Astrocyte (in vitro differentiated cells and primary cell): ENCODE results near the gene ASXL1. TPM values are rescaled to one million over a fixed set of nuclear protein-coding genes. Genes with fewer than 3 reads are reported as not detected.

ENCODE experiments used
- DNase-seq: peaks from one replicate; pipeline ENCODE4 v3.0.0-alpha.2; 2010; ENCODE audit warnings: low read depth
- FAIRE-seq: peaks from 2 replicates; lab custom pipeline; 2011; peaks lifted over from hg19 to GRCh38; lab: Jason Lieb, UNC
- H2AFZ ChIP-seq: 2 replicates; pipeline ENCODE4 v1.6.0; 2012; ENCODE audit warnings: low read depth, low read length, inconsistent platforms
- H3K27ac ChIP-seq: 2 replicates; pipeline ENCODE4 v1.5.1; 2011; ENCODE audit warnings: low read depth, low read length, inconsistent platforms
- H3K27me3 ChIP-seq: 2 replicates; pipeline ENCODE4 v1.6.0; 2011; ENCODE audit warnings: low read length, inconsistent platforms; ENCODE audit not compliant: insufficient read depth
- H3K36me3 ChIP-seq: 2 replicates; pipeline ENCODE4 v1.5.1; 2011; ENCODE audit warnings: low read length, inconsistent platforms; ENCODE audit not compliant: insufficient read depth
- H3K4me1 ChIP-seq: 2 replicates; pipeline ENCODE4 v1.5.1; 2011; ENCODE audit warnings: low read length, inconsistent platforms; ENCODE audit not compliant: insufficient read depth
- H3K4me2 ChIP-seq: 2 replicates; pipeline ENCODE4 v1.6.0; 2012; ENCODE audit warnings: low read length, inconsistent platforms
- H3K4me3 ChIP-seq: 2 replicates; pipeline ENCODE4 v1.5.1; 2011; ENCODE audit warnings: low read depth, mild to moderate bottlenecking, low read length, inconsistent platforms; ENCODE audit not compliant: insufficient read depth
- H3K79me2 ChIP-seq: 2 replicates; pipeline ENCODE4 v1.6.0; 2012; ENCODE audit warnings: mild to moderate bottlenecking, low read length, inconsistent platforms; ENCODE audit not compliant: insufficient read depth
- H3K9ac ChIP-seq: 2 replicates; pipeline ENCODE4 v1.6.0; 2012; ENCODE audit warnings: mild to moderate bottlenecking, low read length, inconsistent platforms
- H3K9me3 ChIP-seq: 2 replicates; pipeline ENCODE4 v1.5.1; 2012; ENCODE audit warnings: low read depth, mild to moderate bottlenecking, low read length, inconsistent platforms; ENCODE audit not compliant: insufficient read depth
- H4K20me1 ChIP-seq: 2 replicates; pipeline ENCODE4 v1.6.0; 2012; ENCODE audit warnings: low read length, inconsistent platforms; ENCODE audit not compliant: insufficient read depth
- H3K27ac Mint-ChIP-seq: one replicate; pipeline ENCODE4 v1.8.0; 2021; ENCODE audit warnings: mild to moderate bottlenecking, mixed read lengths; ENCODE audit not compliant: unreplicated experiment
- H3K27me3 Mint-ChIP-seq: one replicate; pipeline ENCODE4 v1.8.0; 2021; ENCODE audit warnings: low read depth, mixed read lengths; ENCODE audit not compliant: unreplicated experiment
- H3K36me3 Mint-ChIP-seq: one replicate; pipeline ENCODE4 v1.8.0; 2021; ENCODE audit warnings: low read depth, mixed read lengths; ENCODE audit not compliant: unreplicated experiment
- H3K4me1 Mint-ChIP-seq: one replicate; pipeline ENCODE4 v1.8.0; 2021; ENCODE audit warnings: low read depth, mixed read lengths; ENCODE audit not compliant: unreplicated experiment
- H3K4me3 Mint-ChIP-seq: one replicate; pipeline ENCODE4 v1.8.0; 2021; ENCODE audit warnings: mild to moderate bottlenecking, moderate library complexity, mixed read lengths; ENCODE audit not compliant: unreplicated experiment
- H3K9me3 Mint-ChIP-seq: one replicate; pipeline ENCODE4 v1.8.0; 2021; ENCODE audit warnings: mild to moderate bottlenecking, mixed read lengths; ENCODE audit not compliant: unreplicated experiment
- EZH2 ChIP-seq: IDR thresholded peaks from 2 replicates; pipeline ENCODE4 v1.6.1; 2012; ENCODE audit warnings: mild to moderate bottlenecking, low read length, inconsistent platforms; ENCODE audit not compliant: insufficient read depth
- total RNA-seq: library from RNA; stranded (reverse); gene quantifications from 2 replicates; pipeline ENCODE4 v1.2.1, GENCODE V29; 2021
- TF ChIP-seq, protein P1 (sequence below): IDR thresholded peaks from 2 replicates; pipeline ENCODE4 v1.5.1; 2011; ENCODE audit warnings: low read depth, mild to moderate bottlenecking, inconsistent platforms, low read length, moderate library complexity; ENCODE audit not compliant: insufficient read depth

Gene ASXL1
- total RNA-seq, 1 donor from 2014 or later = 62.4 TPM

DNA sequence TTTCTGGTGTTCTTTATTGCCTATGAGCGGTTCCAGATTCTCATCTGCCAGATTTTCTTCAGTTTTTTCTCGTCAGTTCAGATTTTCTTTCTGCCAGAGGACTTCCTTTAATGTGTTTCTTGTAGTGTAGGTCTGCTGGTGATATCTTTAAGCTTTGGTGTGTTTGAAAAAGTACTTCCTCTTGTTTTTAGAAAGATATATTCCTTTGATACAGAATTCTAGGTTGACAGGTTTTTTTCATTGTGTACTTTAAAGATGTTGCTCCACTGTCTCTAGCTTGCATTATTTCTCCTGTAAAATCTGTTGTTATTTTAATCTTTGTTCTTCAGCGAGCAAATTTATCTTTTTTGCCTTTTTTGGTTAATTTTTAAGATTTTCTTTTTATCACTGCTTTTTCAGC, 36.9 kb downstream of the ASXL1 start:
- Histone ChIP-seq H3K9me3 (no peaks in the 10 kb centered on the region), H3K4me1 (no peaks in the 10 kb centered on the region), H3K4me2 (no peak overlapping the region), H3K27ac (no peak overlapping the region), H3K27me3 (no peaks in the 10 kb centered on the region), H3K9ac (no peak overlapping the region), H3K79me2 (peaks cover 93% of the 10 kb centered on the region), H3K36me3 (peaks cover 9% of the 10 kb centered on the region), H4K20me1 (peaks cover 79% of the 10 kb centered on the region), H2AFZ (no peak overlapping the region), H3K4me3 (no peak overlapping the region)
- H3K9me3 Mint-ChIP-seq = no peaks in the 10 kb centered on the region
- DNase-seq (no peak), FAIRE-seq (no peak)
- peaks cover 3% of the 10 kb centered on the region for H3K4me1 Mint-ChIP-seq
- no peak overlapping the region for H3K4me3 Mint-ChIP-seq
- no peak for TF ChIP-seq EZH2
- TF ChIP-seq, protein P1, sequence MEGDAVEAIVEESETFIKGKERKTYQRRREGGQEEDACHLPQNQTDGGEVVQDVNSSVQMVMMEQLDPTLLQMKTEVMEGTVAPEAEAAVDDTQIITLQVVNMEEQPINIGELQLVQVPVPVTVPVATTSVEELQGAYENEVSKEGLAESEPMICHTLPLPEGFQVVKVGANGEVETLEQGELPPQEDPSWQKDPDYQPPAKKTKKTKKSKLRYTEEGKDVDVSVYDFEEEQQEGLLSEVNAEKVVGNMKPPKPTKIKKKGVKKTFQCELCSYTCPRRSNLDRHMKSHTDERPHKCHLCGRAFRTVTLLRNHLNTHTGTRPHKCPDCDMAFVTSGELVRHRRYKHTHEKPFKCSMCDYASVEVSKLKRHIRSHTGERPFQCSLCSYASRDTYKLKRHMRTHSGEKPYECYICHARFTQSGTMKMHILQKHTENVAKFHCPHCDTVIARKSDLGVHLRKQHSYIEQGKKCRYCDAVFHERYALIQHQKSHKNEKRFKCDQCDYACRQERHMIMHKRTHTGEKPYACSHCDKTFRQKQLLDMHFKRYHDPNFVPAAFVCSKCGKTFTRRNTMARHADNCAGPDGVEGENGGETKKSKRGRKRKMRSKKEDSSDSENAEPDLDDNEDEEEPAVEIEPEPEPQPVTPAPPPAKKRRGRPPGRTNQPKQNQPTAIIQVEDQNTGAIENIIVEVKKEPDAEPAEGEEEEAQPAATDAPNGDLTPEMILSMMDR = no peak
- peaks cover 12% of the 10 kb centered on the region for H3K36me3 Mint-ChIP-seq
- H3K27ac Mint-ChIP-seq = no peak overlapping the region
- H3K27me3 Mint-ChIP-seq = no peaks in the 10 kb centered on the region

- no peak overlapping the region for H2AFZ ChIP-seq
- peaks cover 90% of the 10 kb centered on the region for H3K79me2 ChIP-seq
- no peak overlapping the region for H3K4me3 Mint-ChIP-seq
- H3K27me3 Mint-ChIP-seq = no peaks in the 10 kb centered on the region
- H3K4me2 ChIP-seq = no peak overlapping the region
- peaks cover 13% of the 10 kb centered on the region for H3K36me3 Mint-ChIP-seq
- FAIRE-seq = no peak
- H3K4me1 Mint-ChIP-seq = peaks cover 3% of the 10 kb centered on the region
- no peak overlapping the region for H3K9ac ChIP-seq
- no peak overlapping the region for H3K27ac Mint-ChIP-seq
- no peaks in the 10 kb centered on the region for H3K9me3 Mint-ChIP-seq
- H3K4me3 ChIP-seq = no peak overlapping the region
- no peaks in the 10 kb centered on the region for H3K27me3 ChIP-seq
- H3K36me3 ChIP-seq = peaks cover under 1% of the 10 kb centered on the region
- no peak overlapping the region for H3K27ac ChIP-seq
- no peaks in the 10 kb centered on the region for H3K4me1 ChIP-seq
- DNase-seq = no peak
- peaks cover 82% of the 10 kb centered on the region for H4K20me1 ChIP-seq
- no peaks in the 10 kb centered on the region for H3K9me3 ChIP-seq
- TF ChIP-seq, protein P1 = no peak
- no peak for TF ChIP-seq EZH2
Observed at GRCh38 chr20:32396646-32397160, 38.6 kb downstream of the ASXL1 start.

DNA sequence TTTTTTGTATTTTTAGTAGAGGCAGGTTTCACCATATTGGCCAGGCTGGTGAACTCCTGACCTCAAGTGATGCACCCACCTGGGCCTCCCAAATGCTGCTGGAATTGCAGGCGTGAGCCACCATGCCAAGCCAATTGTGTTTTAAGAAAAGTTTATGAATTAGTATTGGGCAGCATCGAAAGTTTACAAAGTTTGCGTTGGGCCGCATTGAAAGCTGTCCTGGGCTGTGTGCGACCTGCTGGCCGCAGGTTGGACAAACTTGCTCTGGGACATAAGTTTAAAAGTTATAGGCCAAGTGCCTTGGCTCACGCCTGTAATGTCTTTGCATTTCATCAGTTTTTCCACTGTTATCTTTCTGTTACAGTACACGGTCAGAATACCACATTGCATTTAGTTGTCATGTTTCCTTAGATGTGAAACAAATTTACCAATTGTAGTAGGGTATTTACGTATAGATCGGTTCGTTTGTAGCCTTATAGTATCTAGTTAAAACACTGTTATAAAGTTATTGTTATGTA, 39.5 kb downstream of the ASXL1 start:
- DNase-seq = no peak
- Mint-ChIP-seq H3K4me3 (no peak overlapping the region), H3K27me3 (no peaks in the 10 kb centered on the region), H3K36me3 (peaks cover 11% of the 10 kb centered on the region), H3K9me3 (no peaks in the 10 kb centered on the region), H3K27ac (no peak overlapping the region), H3K4me1 (peaks cover 3% of the 10 kb centered on the region)
- Histone ChIP-seq H4K20me1 (peaks cover 83% of the 10 kb centered on the region), H3K36me3 (peaks cover 3% of the 10 kb centered on the region), H3K9me3 (no peaks in the 10 kb centered on the region), H3K27me3 (no peaks in the 10 kb centered on the region), H2AFZ (no peak overlapping the region), H3K4me3 (no peak overlapping the region), H3K27ac (no peak overlapping the region), H3K9ac (no peak overlapping the region), H3K4me1 (no peaks in the 10 kb centered on the region), H3K4me2 (no peak overlapping the region), H3K79me2 (peaks cover 91% of the 10 kb centered on the region)
- TF ChIP-seq EZH2 = no peak
- TF ChIP-seq, protein P1 = no peak
- FAIRE-seq = no peak
